Lower lobe of right lung (tissue), 2 donors: Measurements from ENCODE around the gene RAD51B. TPM values are rescaled to one million over a fixed set of nuclear protein-coding genes. Genes with fewer than 3 reads are reported as not detected.
A peak's percentile ranks its signal among the peaks of the same experiment; 100 is the strongest.

Source experiments
- ATAC-seq, 2 donors: fragments of 200-7000 bp; cut with Tn5 transposase; one replicate each; pipeline ENCODE4 v1.9.1; 2020 to 2022; ENCODE audit warnings: mild to moderate bottlenecking in 2 of 2, moderate library complexity in 2 of 2
- DNase-seq: peaks from one replicate; pipeline ENCODE4 v3.0.0-alpha.2; 2020
- H3K27ac ChIP-seq: fragments of 200-600 bp; one replicate; pipeline ENCODE4 v1.8.0; 2022
- H3K27me3 ChIP-seq: fragments of 200-600 bp; one replicate; pipeline ENCODE4 v1.8.0; 2022; ENCODE audit warnings: low read depth
- H3K36me3 ChIP-seq: fragments of 200-600 bp; one replicate; pipeline ENCODE4 v1.8.0; 2022; ENCODE audit warnings: mild to moderate bottlenecking
- H3K4me1 ChIP-seq: fragments of 200-600 bp; one replicate; pipeline ENCODE4 v1.8.0; 2022
- H3K4me3 ChIP-seq: fragments of 200-600 bp; one replicate; pipeline ENCODE4 v1.8.0; 2022; ENCODE audit warnings: mild to moderate bottlenecking
- H3K9me3 ChIP-seq: fragments of 200-600 bp; one replicate; pipeline ENCODE4 v1.8.0; 2022
- CTCF ChIP-seq: fragments of 200-600 bp; IDR thresholded peaks from one replicate; pipeline ENCODE4 v1.8.0; 2022; ENCODE audit warnings: antibody characterized with exemption, mild to moderate bottlenecking
- intact Hi-C: fragments of 100-400 bp; cut with DNase I; formaldehyde crosslinking; loops from one replicate; pipeline ENCODE4 v1.11.0; 2022
- total RNA-seq: library from RNA; stranded (reverse); fragmentation: NEBNext Ultra II Directional; extraction: Animal tissue kit (Norgen Biotek cat#: 25700); gene quantifications from one replicate; pipeline ENCODE4 v1.2.1, GENCODE V29; 2021
- donor health status: DM: no; HTN: yes; CAD: no; lungs with severe emphysema.

The RAD51B gene
- total RNA-seq, 1 donor from 2014 or later = 22.2 TPM

- ATAC-seq (no peak), DNase-seq (no peak)
- peak overlapping the region; percentile 72 for H3K27ac ChIP-seq
- H3K4me3 ChIP-seq = no peak overlapping the region
- intact Hi-C loops = no loop called here
- no peaks in the 10 kb centered on the region for H3K36me3 ChIP-seq
- TF ChIP-seq CTCF = no peak
- no peaks in the 10 kb centered on the region for H3K27me3 ChIP-seq
- H3K9me3 ChIP-seq = no peaks in the 10 kb centered on the region
- peaks cover 73% of the 10 kb centered on the region for H3K4me1 ChIP-seq
These were observed 730.7 kb downstream of the RAD51B start for GRCh38 chr14:68550338-68550715.

- ATAC-seq (no peak), DNase-seq (no peak)
- H3K4me3 ChIP-seq = no peak overlapping the region
- peak overlapping the region; percentile 72 for H3K27ac ChIP-seq
- no peak for TF ChIP-seq CTCF
- intact Hi-C loops = no loop called here
- H3K9me3 ChIP-seq = no peaks in the 10 kb centered on the region
- no peaks in the 10 kb centered on the region for H3K36me3 ChIP-seq
- H3K27me3 ChIP-seq = no peaks in the 10 kb centered on the region
- peaks cover 73% of the 10 kb centered on the region for H3K4me1 ChIP-seq
These were observed 731.6 kb downstream of the RAD51B start for GRCh38 chr14:68551045-68551683.

GRCh38 chr14:68552075-68552474 is 732.5 kb downstream of the RAD51B start:
- ATAC-seq = no peak
- no peaks in the 10 kb centered on the region for H3K36me3 ChIP-seq
- H3K4me3 ChIP-seq = no peak overlapping the region
- H3K27me3 ChIP-seq = no peaks in the 10 kb centered on the region
- peaks cover 69% of the 10 kb centered on the region for H3K4me1 ChIP-seq
- intact Hi-C loops = no loop called here
- no peaks in the 10 kb centered on the region for H3K9me3 ChIP-seq
- no peak for DNase-seq
- no peak for TF ChIP-seq CTCF
- H3K27ac ChIP-seq = peak overlapping the region; percentile 46

GRCh38 chr14:68552602-68553001 is 733.0 kb downstream of the RAD51B start:
- DNase-seq (no peak), ATAC-seq (no peak)
- peaks cover 64% of the 10 kb centered on the region for H3K4me1 ChIP-seq
- intact Hi-C loops = no loop called here
- H3K36me3 ChIP-seq = no peaks in the 10 kb centered on the region
- no peaks in the 10 kb centered on the region for H3K27me3 ChIP-seq
- H3K4me3 ChIP-seq = no peak overlapping the region
- peak overlapping the region; percentile 46 for H3K27ac ChIP-seq
- no peaks in the 10 kb centered on the region for H3K9me3 ChIP-seq
- no peak for TF ChIP-seq CTCF

- peaks cover 57% of the 10 kb centered on the region for H3K4me1 ChIP-seq
- no peaks in the 10 kb centered on the region for H3K27me3 ChIP-seq
- no peak for ATAC-seq
- intact Hi-C loops = no loop called here
- no peaks in the 10 kb centered on the region for H3K36me3 ChIP-seq
- DNase-seq = no peak
- TF ChIP-seq CTCF = no peak
- no peaks in the 10 kb centered on the region for H3K9me3 ChIP-seq
- peak overlapping the region; percentile 46 for H3K27ac ChIP-seq
- H3K4me3 ChIP-seq = no peak overlapping the region
These were observed 733.7 kb downstream of the RAD51B start for GRCh38 chr14:68553311-68553710.
